ENCODE data around the gene CALHM6.
"Not testable (repeated sequence)": the region's sequence is repeated elsewhere in the genome, so short reads cannot be mapped to it uniquely, and the experiment has no call there.

Gene CALHM6

GRCh38 chr6:116482780-116483179, 21.6 kb downstream of the CALHM6 start:
- DNase-seq = no peak

- DNase-seq = no peak
Measured at GRCh38 chr6:116483616-116484015, 22.4 kb downstream of the CALHM6 start.

DNA sequence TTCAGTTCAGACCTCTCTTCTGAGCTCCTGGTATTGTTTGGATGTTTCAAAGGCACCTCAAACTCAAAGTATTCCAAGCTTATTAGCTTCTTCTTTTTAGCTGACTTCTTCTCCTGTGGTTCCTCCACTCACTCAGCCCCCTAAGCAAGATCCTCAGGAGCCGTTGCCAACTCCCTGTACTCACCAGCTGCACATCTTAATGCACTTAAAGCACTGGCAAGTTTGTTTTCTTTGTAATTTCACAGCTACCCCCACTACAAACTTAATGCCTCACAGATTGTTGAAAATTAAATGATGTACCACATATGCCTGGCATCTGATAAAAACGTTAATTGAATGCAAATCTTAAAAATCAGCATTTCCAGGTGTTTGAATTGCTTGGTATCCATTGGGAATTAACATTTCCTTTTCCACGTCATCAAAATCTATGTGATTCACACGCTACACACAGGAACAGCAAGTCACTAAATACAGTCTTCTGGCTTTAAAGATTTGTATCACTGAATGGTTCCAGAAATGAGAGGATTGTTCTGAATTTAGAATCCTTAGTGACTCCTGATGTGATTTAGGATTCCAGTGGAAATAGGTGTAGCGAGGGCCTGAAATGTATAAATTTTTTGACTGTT, 24.5 kb downstream of the CALHM6 start:
- DNase-seq = no peak

GRCh38 chr6:116491610-116492330, 30.6 kb downstream of the CALHM6 start:
- DNase-seq = no peak

DNA sequence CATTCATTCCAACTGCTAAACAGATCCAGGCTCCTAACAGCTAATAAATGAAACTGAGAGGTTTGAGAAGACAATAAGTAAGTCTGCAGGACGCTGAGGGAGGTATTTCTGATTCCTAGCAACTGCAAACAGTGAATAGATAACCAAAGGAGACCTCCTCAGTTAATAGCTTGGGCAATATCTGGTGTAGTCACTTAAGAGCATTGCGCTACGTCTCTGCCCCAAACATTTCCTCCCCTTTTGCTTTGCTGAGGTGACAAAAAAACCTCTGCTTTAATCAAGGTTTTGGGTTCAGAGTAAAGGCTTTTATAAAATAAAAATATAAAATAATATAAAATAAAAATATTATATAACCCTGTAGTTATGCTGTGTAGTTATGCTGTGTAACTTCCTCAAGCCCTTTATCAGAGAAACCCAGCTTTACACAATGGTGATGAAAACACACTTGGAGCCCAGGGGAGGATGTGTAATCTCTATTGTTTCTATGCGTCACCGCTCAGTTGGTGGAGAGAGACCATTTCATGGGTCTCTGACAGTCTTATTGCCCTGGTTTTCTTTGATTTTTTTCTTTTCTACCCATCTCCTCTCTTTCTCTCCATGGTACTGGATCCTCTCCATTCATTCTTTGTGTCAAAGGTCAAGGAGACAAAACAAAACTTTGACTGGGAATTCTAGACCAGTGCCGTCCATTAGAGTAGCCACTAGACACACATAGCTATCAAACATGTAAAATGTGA, 31.3 kb downstream of the CALHM6 start:
- DNase-seq = no peak

- DNase-seq = not testable (repeated sequence)
Measured at GRCh38 chr6:116495161-116495560, 34.0 kb downstream of the CALHM6 start.

GRCh38 chr6:116497113-116497676, 36.0 kb downstream of the CALHM6 start:
- DNase-seq = no peak

DNA sequence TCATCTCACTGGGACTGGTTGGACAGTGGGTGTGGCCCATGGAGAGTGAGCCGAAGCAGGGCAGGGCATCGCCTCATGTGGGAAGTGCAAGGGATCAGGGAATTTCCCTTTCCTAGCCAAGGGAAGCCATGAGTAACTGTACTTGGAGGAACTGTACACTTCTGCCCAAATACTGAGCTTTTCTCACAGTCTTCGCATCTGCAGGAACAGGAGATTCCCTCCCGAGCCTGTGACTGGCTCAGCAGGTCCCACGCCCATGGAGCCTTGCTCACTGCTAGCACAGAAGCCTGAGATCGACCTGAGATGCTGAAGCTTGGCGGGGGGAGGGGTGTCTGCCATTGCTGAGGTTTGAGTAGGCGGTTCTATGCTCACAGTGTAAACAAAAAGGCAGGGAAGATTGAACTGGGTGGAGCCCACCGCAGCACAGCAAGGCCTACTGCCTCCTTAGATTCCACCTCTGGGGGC, 39.8 kb downstream of the CALHM6 start:
- no peak for DNase-seq

GRCh38 chr6:116507324-116507723, 46.1 kb downstream of the CALHM6 start:
- DNase-seq = no peak

GRCh38 chr6:116508527-116508926, 47.4 kb downstream of the CALHM6 start:
- no peak for DNase-seq

DNA sequence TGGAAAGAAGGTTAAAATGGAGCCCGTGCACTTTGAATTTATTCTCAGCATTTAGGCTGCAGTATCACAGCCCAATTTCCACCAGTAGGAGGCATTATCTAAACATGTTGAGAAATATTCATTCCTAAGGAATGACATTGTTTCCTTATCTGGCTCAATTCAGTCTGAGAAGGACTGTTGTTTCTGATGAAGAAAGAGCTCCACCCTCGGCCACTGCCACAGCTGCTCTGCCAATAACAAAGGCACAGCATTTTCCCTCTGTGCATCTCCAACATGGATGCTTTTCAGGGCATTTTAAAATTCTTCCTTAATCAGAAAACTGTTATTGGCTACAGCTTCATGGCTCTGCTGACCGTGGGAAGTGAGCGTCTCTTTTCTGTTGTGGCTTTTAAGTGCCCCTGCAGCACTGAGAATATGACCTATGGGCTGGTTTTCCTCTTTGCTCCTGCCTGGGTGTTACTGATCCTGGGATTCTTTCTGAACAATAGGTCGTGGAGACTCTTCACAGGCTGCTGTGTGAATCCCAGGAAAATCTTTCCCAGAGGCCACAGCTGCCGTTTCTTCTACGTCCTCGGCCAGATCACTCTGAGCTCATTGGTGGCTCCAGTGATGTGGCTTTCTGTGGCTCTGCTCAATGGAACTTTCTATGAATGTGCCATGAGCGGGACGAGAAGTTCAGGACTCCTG, 50.4 kb downstream of the CALHM6 start, which contains the start of gene CALHM5:
CALHM5 (plus strand) TSS at position 216 of the 687 bp plus-strand sequence; CDS start at position 274, 58 bp downstream.
- peak; percentile 39 for DNase-seq

DNA sequence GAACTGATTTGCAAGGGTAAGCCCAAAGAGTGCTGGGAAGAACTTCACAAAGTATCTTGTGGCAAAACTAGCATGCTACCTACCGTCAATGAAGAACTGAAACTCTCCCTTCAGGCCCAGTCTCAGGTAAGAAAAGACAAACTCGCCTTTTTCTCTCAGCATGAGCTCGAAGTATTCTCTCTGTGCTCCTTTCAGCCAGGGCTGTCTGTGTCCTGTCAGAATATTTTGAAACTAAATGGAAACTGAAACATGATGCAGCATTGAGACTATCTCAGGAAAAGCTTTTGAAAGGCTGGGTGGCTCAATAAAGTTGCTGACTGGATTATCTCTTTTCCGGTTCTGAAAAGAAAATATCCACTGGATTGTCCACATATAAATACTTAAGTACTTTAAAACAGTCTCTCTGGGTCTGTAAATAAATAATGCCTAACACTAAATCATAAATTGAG, 51.0 kb downstream of the CALHM6 start:
- no peak for DNase-seq

DNA sequence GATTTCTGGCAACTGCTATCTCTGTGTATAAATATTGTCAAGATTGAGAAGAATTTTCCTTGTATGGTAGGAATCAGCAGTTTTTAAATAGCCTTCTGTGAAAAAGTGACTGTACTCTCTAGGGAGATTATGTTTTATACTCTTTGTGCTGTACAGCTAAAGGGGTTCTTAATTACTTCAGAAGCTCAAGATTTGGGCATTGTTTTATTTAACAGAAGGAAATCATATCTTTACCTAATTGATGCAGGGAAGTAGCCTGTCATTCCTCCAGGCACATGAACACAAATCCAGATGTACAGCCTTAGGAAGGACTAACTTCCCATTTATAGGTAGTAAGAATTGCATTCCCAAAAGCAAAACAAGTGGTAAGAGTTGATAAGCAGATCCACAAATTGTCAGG, 51.6 kb downstream of the CALHM6 start:
- DNase-seq = no peak
